ENCODE measurements around the gene DHX29. TPM values are rescaled to one million over a fixed set of nuclear protein-coding genes. Genes with fewer than 3 reads are reported as not detected.

DHX29 gene
- total RNA-seq, 2 experiments from 2014 or later: 13.0 to 15.5 TPM

- Mint-ChIP-seq H3K4me1 (peaks cover 19% of the 10 kb centered on the region), H3K9me3 (peaks cover 2% of the 10 kb centered on the region), H3K27me3 (no peaks in the 10 kb centered on the region), H3K36me3 (ENCODE audit: low read depth) (peaks cover 24% of the 10 kb centered on the region), H3K4me3 (no peak overlapping the region), H3K27ac (no peak overlapping the region)
- no peak for DNase-seq
- ChIA-PET POLR2A (interaction anchor here (0.6 to 2.9 kb wide), 17 partner anchors 9 to 1604 kb away, joined by 3 to 19 read pairs (median 3); partner anchors contain the start of genes CCNO and PLPP1), CTCF (interaction anchor here (0.9 to 3.3 kb wide), 11 partner anchors 11 to 385 kb away, joined by 3 to 19 read pairs (median 4); partner anchors contain the start of genes CCNO and CDC20B)
Measured at GRCh38 chr5:55306641-55307382, 682 bp downstream of the DHX29 start.

- Mint-ChIP-seq H3K27me3 (no peaks in the 10 kb centered on the region), H3K27ac (no peak overlapping the region), H3K9me3 (peaks cover 6% of the 10 kb centered on the region), H3K4me1 (peaks cover 9% of the 10 kb centered on the region), H3K4me3 (no peak overlapping the region), H3K36me3 (ENCODE audit: low read depth) (peaks cover 25% of the 10 kb centered on the region)
- DNase-seq: no peak
- ChIA-PET CTCF (interaction anchor here (1.2 to 3.3 kb wide), 2 partner anchors 79 to 133 kb away, joined by 4 to 15 read pairs; partner anchors contain the start of gene CDC20B), POLR2A (interaction anchor here (2.9 kb wide), 1 partner anchor 8 kb away, joined by 19 read pairs; no protein-coding TSS in a partner anchor)
Measured at GRCh38 chr5:55305345-55305744, 2.1 kb downstream of the DHX29 start.

- H3K4me3 Mint-ChIP-seq: no peak overlapping the region
- H3K27me3 Mint-ChIP-seq: no peaks in the 10 kb centered on the region
- peaks cover 6% of the 10 kb centered on the region for H3K9me3 Mint-ChIP-seq
- DNase-seq: no peak
- peaks cover 25% of the 10 kb centered on the region for H3K36me3 Mint-ChIP-seq (ENCODE audit: low read depth)
- no peak overlapping the region for H3K27ac Mint-ChIP-seq
- ChIA-PET POLR2A (no interaction called here), CTCF (interaction anchor here (3.3 kb wide), 1 partner anchor 132 kb away, joined by 15 read pairs; the partner anchor contains the start of gene CDC20B)
- peaks cover 8% of the 10 kb centered on the region for H3K4me1 Mint-ChIP-seq
Measured at GRCh38 chr5:55304584-55304983, 2.9 kb downstream of the DHX29 start.

- peaks cover 30% of the 10 kb centered on the region for H3K36me3 Mint-ChIP-seq (ENCODE audit: low read depth)
- H3K9me3 Mint-ChIP-seq: peaks cover 6% of the 10 kb centered on the region
- POLR2A ChIA-PET: no interaction called here
- no peak overlapping the region for H3K4me3 Mint-ChIP-seq
- peaks cover 8% of the 10 kb centered on the region for H3K4me1 Mint-ChIP-seq
- CTCF ChIA-PET: interaction anchor here (0.8 to 1.8 kb wide), 4 partner anchors 8 to 132 kb away, joined by 3 to 10 read pairs (median 4); no protein-coding TSS in a partner anchor
- no peaks in the 10 kb centered on the region for H3K27me3 Mint-ChIP-seq
- no peak for DNase-seq
- H3K27ac Mint-ChIP-seq: no peak overlapping the region
Measured at GRCh38 chr5:55303238-55303690, 4.2 kb downstream of the DHX29 start.

- POLR2A ChIA-PET: no interaction called here
- CTCF ChIA-PET: no interaction called here
- Mint-ChIP-seq H3K9me3 (peaks cover 6% of the 10 kb centered on the region), H3K36me3 (ENCODE audit: low read depth) (peaks cover 45% of the 10 kb centered on the region), H3K4me1 (peaks cover 8% of the 10 kb centered on the region), H3K4me3 (no peak overlapping the region), H3K27me3 (no peaks in the 10 kb centered on the region), H3K27ac (no peak overlapping the region)
- DNase-seq: no peak
Measured at GRCh38 chr5:55300890-55301289, 6.6 kb downstream of the DHX29 start.

GRCh38 chr5:55294935-55295334 lies 12.6 kb downstream of the DHX29 start:
- H3K4me3 Mint-ChIP-seq: no peak overlapping the region
- H3K27ac Mint-ChIP-seq: no peak overlapping the region
- no peak for DNase-seq
- no peaks in the 10 kb centered on the region for H3K9me3 Mint-ChIP-seq
- peaks cover 65% of the 10 kb centered on the region for H3K36me3 Mint-ChIP-seq (ENCODE audit: low read depth)
- CTCF ChIA-PET: no interaction called here
- H3K4me1 Mint-ChIP-seq: no peaks in the 10 kb centered on the region
- H3K27me3 Mint-ChIP-seq: no peaks in the 10 kb centered on the region
- POLR2A ChIA-PET: no interaction called here

GRCh38 chr5:55290991-55291390 lies 16.5 kb downstream of the DHX29 start:
- no peaks in the 10 kb centered on the region for H3K27me3 Mint-ChIP-seq
- no peaks in the 10 kb centered on the region for H3K4me1 Mint-ChIP-seq
- ChIA-PET POLR2A (no interaction called here), CTCF (no interaction called here)
- H3K27ac Mint-ChIP-seq: no peak overlapping the region
- H3K9me3 Mint-ChIP-seq: no peaks in the 10 kb centered on the region
- no peak overlapping the region for H3K4me3 Mint-ChIP-seq
- H3K36me3 Mint-ChIP-seq (ENCODE audit: low read depth): peaks cover 58% of the 10 kb centered on the region
- no peak for DNase-seq

DNA sequence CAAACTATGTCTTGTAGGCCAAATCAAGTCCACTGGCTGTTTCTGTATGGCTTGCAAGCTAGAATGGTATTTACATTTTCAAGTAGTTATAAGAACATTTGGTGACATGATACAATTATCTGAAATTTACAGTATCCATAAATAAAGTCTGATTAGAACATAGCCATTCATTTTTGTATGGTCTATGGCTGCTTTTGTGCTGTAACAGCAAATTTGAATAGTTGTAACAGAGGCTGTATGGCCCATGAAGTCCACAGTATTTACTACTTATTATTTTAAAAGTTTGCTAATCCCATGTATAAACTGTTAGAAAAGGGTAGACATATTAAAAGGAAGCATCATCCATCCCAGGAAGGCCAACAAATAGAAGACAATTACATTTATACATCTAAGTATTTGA lies 17.7 kb downstream of the DHX29 start:
- no peaks in the 10 kb centered on the region for H3K27me3 Mint-ChIP-seq
- H3K27ac Mint-ChIP-seq: no peak overlapping the region
- no peaks in the 10 kb centered on the region for H3K4me1 Mint-ChIP-seq
- no peaks in the 10 kb centered on the region for H3K9me3 Mint-ChIP-seq
- DNase-seq: no peak
- peaks cover 50% of the 10 kb centered on the region for H3K36me3 Mint-ChIP-seq (ENCODE audit: low read depth)
- ChIA-PET CTCF (no interaction called here), POLR2A (no interaction called here)
- no peak overlapping the region for H3K4me3 Mint-ChIP-seq

GRCh38 chr5:55286411-55286933 lies 21.0 kb downstream of the DHX29 start:
- peaks cover 39% of the 10 kb centered on the region for H3K36me3 Mint-ChIP-seq (ENCODE audit: low read depth)
- no peak for DNase-seq
- H3K27me3 Mint-ChIP-seq: no peaks in the 10 kb centered on the region
- no peak overlapping the region for H3K27ac Mint-ChIP-seq
- H3K4me3 Mint-ChIP-seq: no peak overlapping the region
- ChIA-PET CTCF (no interaction called here), POLR2A (no interaction called here)
- H3K9me3 Mint-ChIP-seq: no peaks in the 10 kb centered on the region
- no peaks in the 10 kb centered on the region for H3K4me1 Mint-ChIP-seq

DNA sequence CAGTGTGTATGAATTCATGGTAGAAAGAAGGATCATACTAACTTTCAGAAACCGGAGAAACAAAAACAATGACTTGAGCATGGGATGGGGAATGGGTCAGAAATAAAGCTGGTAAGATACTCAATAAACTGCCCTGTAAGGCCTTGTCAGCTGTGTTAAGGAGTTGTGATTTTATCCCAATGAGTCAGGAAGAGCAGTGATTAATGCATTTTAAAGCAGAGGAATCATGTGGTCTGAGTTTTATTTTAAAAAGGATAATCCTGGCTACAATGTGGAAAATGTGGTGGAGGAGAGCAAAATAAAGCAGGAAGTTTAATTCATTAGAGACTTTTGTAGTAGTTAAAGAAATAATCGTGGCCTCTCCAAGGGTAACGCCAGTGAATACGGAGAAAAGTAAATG lies 28.7 kb downstream of the DHX29 start:
- Mint-ChIP-seq H3K27me3 (no peaks in the 10 kb centered on the region), H3K27ac (no peak overlapping the region), H3K9me3 (no peaks in the 10 kb centered on the region), H3K4me3 (no peak overlapping the region), H3K4me1 (no peaks in the 10 kb centered on the region), H3K36me3 (ENCODE audit: low read depth) (peaks cover 45% of the 10 kb centered on the region)
- CTCF ChIA-PET: no interaction called here
- POLR2A ChIA-PET: no interaction called here
- no peak for DNase-seq

GRCh38 chr5:55276771-55277170 lies 30.7 kb downstream of the DHX29 start:
- peaks cover 38% of the 10 kb centered on the region for H3K36me3 Mint-ChIP-seq (ENCODE audit: low read depth)
- CTCF ChIA-PET: no interaction called here
- DNase-seq: no peak
- H3K4me1 Mint-ChIP-seq: no peaks in the 10 kb centered on the region
- H3K4me3 Mint-ChIP-seq: no peak overlapping the region
- no peak overlapping the region for H3K27ac Mint-ChIP-seq
- no peaks in the 10 kb centered on the region for H3K9me3 Mint-ChIP-seq
- no peaks in the 10 kb centered on the region for H3K27me3 Mint-ChIP-seq
- POLR2A ChIA-PET: no interaction called here

DNA sequence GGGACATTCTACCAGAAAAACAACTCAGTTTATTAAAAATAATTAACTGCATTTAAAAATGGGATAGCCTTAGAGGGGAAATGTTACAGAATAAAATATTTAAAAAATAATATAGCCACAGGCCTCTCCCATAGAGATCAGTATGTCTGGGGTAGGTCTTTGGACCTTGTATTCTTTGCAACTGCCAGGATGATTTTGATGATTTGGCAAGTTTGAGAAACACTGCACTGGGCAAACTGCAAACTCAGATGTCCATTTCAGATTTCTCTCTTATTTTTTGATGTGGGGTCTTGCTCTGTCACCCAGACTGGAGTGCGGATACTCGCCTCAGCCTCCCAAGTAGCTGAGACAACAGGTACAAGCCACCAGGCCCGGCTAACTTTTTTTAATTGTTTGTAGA lies 49.2 kb downstream of the DHX29 start:
- Mint-ChIP-seq H3K27ac (no peak overlapping the region), H3K4me3 (no peak overlapping the region), H3K9me3 (no peaks in the 10 kb centered on the region), H3K4me1 (no peaks in the 10 kb centered on the region), H3K27me3 (no peaks in the 10 kb centered on the region), H3K36me3 (ENCODE audit: low read depth) (peaks cover 34% of the 10 kb centered on the region)
- POLR2A ChIA-PET: no interaction called here
- CTCF ChIA-PET: no interaction called here
- DNase-seq: no peak

DNA sequence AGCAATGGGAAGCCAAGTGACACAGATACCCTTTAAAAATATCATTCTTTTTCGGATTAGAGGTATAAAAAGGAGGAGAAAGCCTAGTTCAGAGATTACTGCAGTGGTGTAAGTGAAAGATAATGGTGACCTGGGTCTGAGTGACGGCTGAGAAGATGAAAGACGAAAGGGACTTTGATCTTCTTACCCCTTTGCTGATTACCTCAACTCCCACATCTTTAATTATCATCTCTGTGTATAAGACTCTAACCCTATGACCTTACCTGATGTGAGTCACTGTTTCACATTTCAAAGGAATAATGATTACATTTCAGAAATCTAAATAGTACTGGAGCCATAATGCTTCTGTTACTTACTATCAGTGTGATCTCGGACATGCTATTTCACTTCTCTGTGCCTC lies 52.7 kb downstream of the DHX29 start:
- peaks cover 3% of the 10 kb centered on the region for H3K27me3 Mint-ChIP-seq
- ChIA-PET POLR2A (no interaction called here), CTCF (no interaction called here)
- H3K27ac Mint-ChIP-seq: no peak overlapping the region
- peaks cover 19% of the 10 kb centered on the region for H3K36me3 Mint-ChIP-seq (ENCODE audit: low read depth)
- H3K9me3 Mint-ChIP-seq: no peaks in the 10 kb centered on the region
- H3K4me3 Mint-ChIP-seq: no peak overlapping the region
- no peak for DNase-seq
- no peaks in the 10 kb centered on the region for H3K4me1 Mint-ChIP-seq

DNA sequence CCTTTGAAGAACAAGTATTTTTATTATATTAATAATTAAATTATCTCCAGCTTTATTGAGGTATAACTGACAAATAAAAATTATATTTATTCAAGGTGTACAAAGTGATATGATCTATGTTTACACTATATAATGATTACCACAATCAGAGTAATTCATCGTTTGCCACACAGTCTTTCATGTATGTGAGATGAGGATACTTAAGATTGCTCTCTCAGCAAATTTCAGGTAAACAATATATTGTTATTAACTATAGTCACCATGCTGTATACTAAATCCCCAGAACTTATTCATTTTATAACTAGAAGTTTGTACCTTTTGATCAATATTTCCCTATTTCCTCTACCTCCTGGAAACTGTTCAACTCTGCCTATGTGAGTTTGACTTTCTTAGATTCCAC lies 57.4 kb downstream of the DHX29 start:
- Mint-ChIP-seq H3K9me3 (peaks cover 11% of the 10 kb centered on the region), H3K36me3 (ENCODE audit: low read depth) (peaks cover 2% of the 10 kb centered on the region), H3K27me3 (peaks cover 24% of the 10 kb centered on the region), H3K4me3 (no peak overlapping the region), H3K27ac (no peak overlapping the region), H3K4me1 (no peaks in the 10 kb centered on the region)
- DNase-seq: no peak
- ChIA-PET POLR2A (no interaction called here), CTCF (no interaction called here)

Data from activated CD4-positive, alpha-beta memory T cell treated with anti-CD3 and anti-CD28 coated beads, Interleukin-2, amount 10 ng/mL, durations not matched to agents 7 days and 5 days (primary cell).